ENCODE results near the gene GIMD1.
"Not testable (repeated sequence)": the region's sequence is repeated elsewhere in the genome, so short reads cannot be mapped to it uniquely, and the experiment has no call there.

GIMD1 gene

GRCh38 chr4:106347167-106347566 lies 21.4 kb downstream of the GIMD1 start:
- DNase-seq: no peak

GRCh38 chr4:106344647-106344970 lies 24.0 kb downstream of the GIMD1 start:
- no peak for DNase-seq

- DNase-seq: no peak
These were observed 24.5 kb downstream of the GIMD1 start for GRCh38 chr4:106343865-106344646.

GRCh38 chr4:106340774-106341173 lies 27.8 kb downstream of the GIMD1 start:
- no peak for DNase-seq

GRCh38 chr4:106339431-106339830 lies 29.1 kb downstream of the GIMD1 start:
- DNase-seq: no peak

GRCh38 chr4:106338671-106339070 lies 29.9 kb downstream of the GIMD1 start:
- no peak for DNase-seq

- DNase-seq: no peak
These were observed 30.7 kb downstream of the GIMD1 start for GRCh38 chr4:106337916-106338315.

- no peak for DNase-seq
These were observed 32.0 kb downstream of the GIMD1 start for GRCh38 chr4:106336618-106337017.

- no peak for DNase-seq
These were observed 33.7 kb downstream of the GIMD1 start for GRCh38 chr4:106334741-106335470.

- DNase-seq: no peak
These were observed 35.4 kb downstream of the GIMD1 start for GRCh38 chr4:106333186-106333585.

- no peak for DNase-seq
These were observed 39.4 kb downstream of the GIMD1 start for GRCh38 chr4:106329041-106329618.

- no peak for DNase-seq
These were observed 42.8 kb downstream of the GIMD1 start for GRCh38 chr4:106325800-106326199.

GRCh38 chr4:106323119-106323518 lies 45.5 kb downstream of the GIMD1 start:
- no peak for DNase-seq

- not testable (repeated sequence) for DNase-seq
These were observed 46.8 kb downstream of the GIMD1 start for GRCh38 chr4:106321814-106322213.

- DNase-seq: not testable (repeated sequence)
These were observed 47.4 kb downstream of the GIMD1 start for GRCh38 chr4:106321168-106321567.

GRCh38 chr4:106320235-106320634 lies 48.3 kb downstream of the GIMD1 start:
- no peak for DNase-seq

GRCh38 chr4:106318511-106318910 lies 50.1 kb downstream of the GIMD1 start:
- DNase-seq: no peak

- DNase-seq: no peak
These were observed 50.8 kb downstream of the GIMD1 start for GRCh38 chr4:106317815-106318214.

GRCh38 chr4:106316773-106317409 lies 51.7 kb downstream of the GIMD1 start:
- peak; percentile 40 for DNase-seq

- DNase-seq: peak; percentile 96
These were observed 52.4 kb downstream of the GIMD1 start, which contains the start of the genes AIMP1 and TBCK for GRCh38 chr4:106315968-106316772. AIMP1 (plus strand) TSS chr4:106316550; CDS start chr4:106325010, 8,460 bp downstream. TBCK (minus strand) TSS chr4:106316209; CDS start chr4:106308960, 7,249 bp downstream.

GRCh38 chr4:106315476-106315967 lies 53.1 kb downstream of the GIMD1 start:
- no peak for DNase-seq

- DNase-seq: no peak
These were observed 53.6 kb downstream of the GIMD1 start for GRCh38 chr4:106314960-106315359.
